Psoas muscle (tissue), 8 donors: ENCODE data around the gene SPATA13. TPM values are rescaled to one million over a fixed set of nuclear protein-coding genes. Genes with fewer than 3 reads are reported as not detected.
A peak's percentile ranks its signal among the peaks of the same experiment; 100 is the strongest.

Experiments
- ATAC-seq, 4 donors: fragments of 200-7000 bp; cut with Tn5 transposase; one replicate each; pipeline ENCODE4 v1.9.1; 2020; ENCODE audit warnings: moderate library complexity in 3 of 4, mild to moderate bottlenecking in 2 of 4
- DNase-seq, 2 donors: peaks; one replicate each; pipeline ENCODE4 v3.0.0-alpha.2; 2020
- H3K27ac ChIP-seq: fragments of 200-600 bp; one replicate; pipeline ENCODE4 v1.8.0; 2022
- H3K27me3 ChIP-seq, 3 donors: fragments of 200-600 bp in 1 of 3; one replicate each; pipeline versions ENCODE4 v1.6.1 to v1.8.0; 2013 to 2022; ENCODE audit warnings: low read length in 2 of 3, mild to moderate bottlenecking in 2 of 3, moderate library complexity in 1 of 3; ENCODE audit not compliant: insufficient read depth in 3 of 3
- H3K36me3 ChIP-seq, 2 donors: fragments of 200-600 bp in 1 of 2; one replicate each; pipeline versions ENCODE4 v1.6.1 to v1.8.0; 2013 to 2022; ENCODE audit warnings: low read depth in 1 of 2, mild to moderate bottlenecking in 1 of 2, moderate library complexity in 1 of 2; ENCODE audit not compliant: insufficient read depth in 1 of 2
- H3K4me1 ChIP-seq: fragments of 200-600 bp; one replicate; pipeline ENCODE4 v1.8.0; 2022
- H3K4me3 ChIP-seq: fragments of 200-600 bp; one replicate; pipeline ENCODE4 v1.8.0; 2022; ENCODE audit warnings: mild to moderate bottlenecking
- H3K9me3 ChIP-seq: fragments of 200-600 bp; one replicate; pipeline ENCODE4 v1.8.0; 2022
- CTCF ChIP-seq: fragments of 200-600 bp; IDR thresholded peaks from one replicate; pipeline ENCODE4 v1.8.0; 2022; ENCODE audit warnings: antibody characterized with exemption
- WGBS, 3 donors: extraction: QIAGEN DNeasy Blood & Tissue Kit; methylation state at CpG; one replicate each; pipeline versions ENCODE4 v1.1.6 to v1.1.7; 2013; 5-methylcytosine and 5-hydroxymethylcytosine counted together
- intact Hi-C, 2 donors: fragments of 100-400 bp; cut with DNase I; formaldehyde crosslinking; loops; one replicate each; pipeline versions ENCODE4 v1.11.0 to v1.14.2; 2022
- polyA plus RNA-seq, 3 donors: library from polyadenylated mRNA; stranded (reverse); fragments of 200-250 nt; gene quantifications; one replicate each; pipeline ENCODE4 v1.2.3, GENCODE V29; 2013
- total RNA-seq, 4 donors: library from RNA; stranded (reverse); fragmentation: NEBNext Ultra II Directional in 2 of 4; extraction: Animal tissue kit (Norgen Biotek cat#: 25700) in 2 of 4; gene quantifications; one replicate each; pipeline versions ENCODE4 v1.2.1 to v1.2.4, GENCODE V29; 2021 to 2023
- donor health status: healthy with polysubstance abuse.
- donor health status: DM: no; HTN: no; CAD: no; lungs with moderate emphysema.
- donor health status: Bipolar disorder and iron deficiency.
- donor health status: healthy.
- donor health status: DM: yes; HTN: yes; CAD: no.
- donor health status: DM: no; HTN: no; CAD: no.
- donor health status: DM: no; HTN: no; CAD: no.
- donor health status: DM: yes; HTN: yes; CAD: no.

SPATA13 gene
- total and polyA plus RNA-seq, 7 donors = 0.87 to 5.8 (median 2.5) TPM

GRCh38 chr13:24271601-24272451, 111.3 kb downstream of the SPATA13 start:
- H3K27ac ChIP-seq = peak overlapping the region; percentile 68
- peak overlapping the region; percentile 53 for H3K4me3 ChIP-seq
- intact Hi-C loops = no loop called here
- DNase-seq = peak; percentile 48 to 71
- no peaks in the 10 kb centered on the region for H3K4me1 ChIP-seq
- H3K9me3 ChIP-seq = no peaks in the 10 kb centered on the region
- peaks cover 0 to 8% (median 4%) of the 10 kb centered on the region in 3 donors for H3K27me3 ChIP-seq
- no peak for TF ChIP-seq CTCF
- WGBS, 3 donors = 19 to 36% (median 19%) methylated on average over 25 of the region's 25 CpGs
- no peaks in the 10 kb centered on the region for H3K36me3 ChIP-seq
- ATAC-seq = peak; percentile 32 to 74 (median 48)

GRCh38 chr13:24272452-24273161, 112.1 kb downstream of the SPATA13 start:
- Histone ChIP-seq H3K9me3 (no peaks in the 10 kb centered on the region), H3K27ac (peak overlapping the region; percentile 68), H3K27me3 (peaks cover 0 to 8% (median 4%) of the 10 kb centered on the region in 3 donors), H3K4me3 (peak overlapping the region; percentile 53), H3K4me1 (no peaks in the 10 kb centered on the region), H3K36me3 (no peaks in the 10 kb centered on the region)
- intact Hi-C loops = no loop called here
- ATAC-seq (peak in 1 of 4 donors; percentile 61), DNase-seq (peak in 1 of 2 donors; percentile 31)
- 33 to 43% (median 41%) methylated on average over 18 of the region's 18 CpGs for WGBS, 3 donors
- no peak for TF ChIP-seq CTCF

- no peak overlapping the region for H3K4me3 ChIP-seq
- H3K36me3 ChIP-seq = no peaks in the 10 kb centered on the region
- H3K4me1 ChIP-seq = no peaks in the 10 kb centered on the region
- H3K9me3 ChIP-seq = no peaks in the 10 kb centered on the region
- H3K27me3 ChIP-seq = peaks cover 0 to 8% (median 4%) of the 10 kb centered on the region in 3 donors
- 91 to 93% (median 92%) methylated on average over 7 of the region's 7 CpGs for WGBS, 3 donors
- intact Hi-C loops = no loop called here
- TF ChIP-seq CTCF = no peak
- H3K27ac ChIP-seq = no peak overlapping the region
- ATAC-seq (no peak), DNase-seq (no peak)
These were observed 113.4 kb downstream of the SPATA13 start for GRCh38 chr13:24273926-24274325.

GRCh38 chr13:24274452-24275021, 114.0 kb downstream of the SPATA13 start:
- 22 to 48% (median 27%) methylated on average over 6 of the region's 6 CpGs for WGBS, 3 donors
- TF ChIP-seq CTCF = no peak
- Histone ChIP-seq H3K4me3 (no peak overlapping the region), H3K27me3 (peaks cover 0 to 8% (median 4%) of the 10 kb centered on the region in 3 donors), H3K27ac (no peak overlapping the region), H3K36me3 (no peaks in the 10 kb centered on the region), H3K9me3 (no peaks in the 10 kb centered on the region), H3K4me1 (no peaks in the 10 kb centered on the region)
- intact Hi-C loops = no loop called here
- ATAC-seq (no peak), DNase-seq (no peak)
